ENCODE measurements around the gene STXBP6.
"Not testable (repeated sequence)": the region's sequence is repeated elsewhere in the genome, so short reads cannot be mapped to it uniquely, and the experiment has no call there.

Gene STXBP6

DNA sequence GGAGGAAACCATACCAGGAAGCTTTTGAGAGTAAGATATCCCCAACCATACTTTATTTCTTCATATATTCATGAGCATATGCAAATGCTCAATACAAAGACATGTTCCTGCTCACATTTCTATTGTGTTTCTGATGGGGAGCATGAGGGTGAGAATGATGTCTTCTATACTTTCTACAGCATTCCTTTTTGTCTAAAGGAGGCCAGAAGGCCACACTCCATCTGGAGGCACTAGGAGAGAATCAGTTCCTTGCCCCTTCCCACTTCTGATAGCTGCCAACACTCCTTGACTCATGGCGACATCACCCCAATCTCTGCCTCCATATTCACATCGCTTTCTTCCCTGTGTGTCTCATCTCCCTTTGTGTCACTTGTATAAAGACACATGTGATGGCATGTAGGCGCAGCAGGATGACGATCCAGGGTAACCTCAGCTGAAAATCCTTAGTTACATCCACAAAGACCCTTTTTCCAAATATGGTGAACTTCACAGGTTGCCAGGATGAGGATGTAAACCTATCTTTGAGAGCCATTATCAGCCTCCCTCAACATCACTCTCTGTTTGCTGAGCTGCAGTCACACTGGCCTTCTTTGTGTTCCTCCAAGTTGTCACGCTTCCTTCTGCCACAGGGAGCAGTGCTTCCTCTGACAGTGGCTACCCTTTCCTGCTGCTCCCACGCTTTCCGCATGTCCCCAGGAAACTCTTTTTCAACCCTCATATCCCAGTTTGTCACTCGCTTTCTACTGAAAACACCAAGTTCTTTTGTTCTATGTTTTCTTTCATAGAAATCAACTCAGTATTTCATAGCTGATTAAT, 96.9 kb downstream of the STXBP6 start:
- DNase-seq: no peak

DNA sequence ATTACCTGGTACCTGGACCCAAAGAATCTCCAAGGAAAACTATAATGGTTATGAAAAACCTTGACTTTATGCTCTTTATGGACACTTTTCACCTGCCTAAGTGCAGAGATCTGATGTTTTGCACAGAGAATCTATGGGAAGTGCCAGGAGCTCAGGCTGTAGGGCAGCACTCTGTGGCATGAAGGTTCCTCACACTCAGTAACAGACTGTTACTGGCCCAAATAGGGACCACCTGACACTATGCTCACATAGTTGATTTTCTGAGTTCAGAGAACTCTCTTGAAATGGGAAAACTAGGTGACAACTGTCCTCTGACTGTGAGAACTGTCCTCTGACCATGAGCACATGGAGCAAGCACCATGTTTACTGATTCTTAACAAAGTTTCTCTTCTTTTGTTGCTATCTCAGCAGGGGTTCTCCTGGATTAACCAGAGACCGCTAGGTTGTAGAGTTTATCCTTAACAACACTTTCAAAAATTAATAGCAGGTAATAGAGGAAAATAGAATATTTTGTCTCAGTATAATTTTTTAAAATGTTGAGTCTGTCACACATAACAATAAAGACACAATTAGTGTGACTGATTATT, 101.6 kb downstream of the STXBP6 start:
- no peak for DNase-seq

GRCh38 chr14:24947131-24947530, 102.8 kb downstream of the STXBP6 start:
- DNase-seq: no peak

DNA sequence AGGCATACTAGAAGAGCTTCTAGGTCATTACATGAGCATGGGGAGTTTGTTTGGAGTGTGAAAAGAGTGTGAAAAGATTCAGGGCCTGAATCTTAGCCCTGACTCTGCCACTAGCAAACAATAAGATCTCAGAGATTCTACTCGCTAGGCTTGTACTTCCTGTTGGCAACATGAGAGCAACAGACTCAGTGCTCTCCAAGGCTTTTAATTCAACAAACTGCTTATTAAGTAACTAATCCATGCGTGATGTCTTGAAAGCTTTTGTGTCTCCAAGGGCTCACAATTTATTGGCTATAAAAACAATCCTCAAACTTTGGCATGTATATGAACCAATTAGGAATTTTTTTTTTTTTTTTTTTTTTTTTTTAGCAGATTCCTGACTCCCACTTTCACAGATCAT, 105.1 kb downstream of the STXBP6 start:
- DNase-seq: no peak

DNA sequence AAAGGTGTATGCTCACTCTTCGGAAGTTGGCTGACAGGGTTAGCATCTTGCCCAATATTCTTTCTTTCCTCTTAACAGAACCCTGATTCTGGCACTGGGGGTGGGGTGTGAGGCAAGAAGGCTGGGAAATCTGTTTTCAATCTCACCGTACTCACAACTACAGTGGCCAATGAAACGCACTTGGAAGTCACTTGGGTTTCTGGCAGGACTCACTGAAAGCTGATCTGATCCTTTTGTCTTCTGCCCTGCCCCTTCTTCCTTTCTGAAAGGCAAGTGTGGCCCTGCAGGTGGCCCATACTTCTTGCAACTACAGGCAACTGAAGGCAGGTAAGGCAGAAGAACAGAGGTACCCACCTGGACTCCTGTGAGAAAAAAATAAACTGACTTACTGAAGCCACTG, 106.9 kb downstream of the STXBP6 start:
- DNase-seq: no peak

DNA sequence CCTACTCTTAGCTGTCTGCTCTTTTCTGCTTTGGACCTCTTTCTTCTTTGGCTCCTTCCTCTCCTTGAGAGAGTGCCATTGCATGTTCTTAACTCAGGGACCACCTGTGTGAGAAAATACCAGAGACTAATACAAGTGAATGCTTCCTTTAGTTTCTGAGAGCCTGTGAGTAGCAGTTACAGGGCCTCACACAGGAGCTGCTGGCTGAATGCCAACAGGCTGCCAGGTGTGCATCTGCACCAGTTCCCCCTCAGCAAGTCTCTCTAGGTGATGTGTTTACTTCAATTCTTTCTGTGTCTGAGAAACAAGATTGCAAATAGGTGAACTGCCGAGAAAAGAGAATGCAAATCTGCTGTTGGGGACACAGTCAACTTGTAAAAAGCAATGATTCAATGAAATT, 108.2 kb downstream of the STXBP6 start:
- DNase-seq: no peak

- no peak for DNase-seq
Observed at GRCh38 chr14:24940213-24940783, 109.6 kb downstream of the STXBP6 start.

- DNase-seq: no peak
Observed at GRCh38 chr14:24938593-24938992, 111.4 kb downstream of the STXBP6 start.

GRCh38 chr14:24937300-24937699, 112.6 kb downstream of the STXBP6 start:
- no peak for DNase-seq

GRCh38 chr14:24936773-24937172, 113.2 kb downstream of the STXBP6 start:
- DNase-seq: not testable (repeated sequence)

GRCh38 chr14:24935796-24936195, 114.2 kb downstream of the STXBP6 start:
- no peak for DNase-seq

GRCh38 chr14:24928386-24928900, 121.5 kb downstream of the STXBP6 start:
- DNase-seq: no peak

GRCh38 chr14:24927809-24928208, 122.1 kb downstream of the STXBP6 start:
- DNase-seq: no peak

GRCh38 chr14:24925771-24926374, 124.1 kb downstream of the STXBP6 start:
- no peak for DNase-seq

GRCh38 chr14:24924544-24924943, 125.4 kb downstream of the STXBP6 start:
- no peak for DNase-seq

DNA sequence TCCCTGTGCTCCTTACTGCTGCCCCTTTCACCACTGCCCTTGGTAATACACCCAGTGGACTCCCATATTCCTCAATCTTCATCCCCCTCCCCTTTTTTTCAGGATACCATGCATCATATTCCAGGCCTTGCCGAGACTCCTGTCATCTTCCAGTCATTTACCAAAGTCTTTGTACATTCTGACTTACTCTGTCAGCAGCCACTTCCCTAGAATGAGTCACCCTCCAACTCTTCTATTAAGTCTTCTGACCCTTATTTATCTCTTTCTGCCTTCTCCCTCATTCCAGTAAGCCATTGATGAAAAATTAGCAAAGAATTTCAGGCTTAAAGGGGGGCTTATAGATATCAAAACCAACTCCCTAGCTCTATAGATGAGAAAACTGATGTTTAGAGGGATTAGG, 128.0 kb downstream of the STXBP6 start:
- no peak for DNase-seq

DNA sequence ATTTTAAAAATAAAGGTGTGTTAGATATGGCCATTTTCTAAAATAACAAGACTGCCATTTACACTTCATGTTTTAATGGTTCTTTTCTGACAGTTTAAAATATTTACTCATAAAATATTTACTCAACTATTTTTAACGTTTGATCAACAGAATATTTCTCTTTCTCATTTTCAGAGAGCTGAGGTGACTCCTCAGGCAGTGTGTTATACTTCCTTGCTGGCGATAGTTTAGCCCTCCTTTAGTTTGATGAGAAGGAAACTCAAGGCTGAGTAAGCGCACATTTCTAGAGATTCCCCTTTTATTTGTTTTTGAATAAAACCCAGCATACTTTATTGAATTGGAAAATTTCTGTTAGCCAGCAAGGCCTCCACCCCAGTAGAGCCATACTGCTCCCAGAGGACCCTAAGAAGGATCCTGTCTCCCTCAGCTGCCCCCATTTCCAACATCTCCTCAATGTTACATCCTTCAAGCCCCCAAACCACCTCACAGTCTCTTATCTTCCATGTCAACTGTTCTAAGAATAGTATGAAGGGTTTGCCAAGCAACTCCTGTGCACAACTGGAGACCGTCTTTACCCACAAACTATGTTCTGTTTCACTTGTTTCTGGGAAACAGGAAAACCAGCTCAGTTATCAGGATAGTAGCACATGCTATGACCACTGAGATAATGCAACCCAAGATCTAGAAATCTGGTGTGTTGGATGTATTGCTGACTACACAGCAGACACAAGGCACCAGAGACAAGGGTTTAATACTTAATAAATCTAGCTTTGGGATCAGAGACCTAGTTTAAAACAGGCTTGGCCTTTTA, 129.5 kb downstream of the STXBP6 start:
- no peak for DNase-seq

DNA sequence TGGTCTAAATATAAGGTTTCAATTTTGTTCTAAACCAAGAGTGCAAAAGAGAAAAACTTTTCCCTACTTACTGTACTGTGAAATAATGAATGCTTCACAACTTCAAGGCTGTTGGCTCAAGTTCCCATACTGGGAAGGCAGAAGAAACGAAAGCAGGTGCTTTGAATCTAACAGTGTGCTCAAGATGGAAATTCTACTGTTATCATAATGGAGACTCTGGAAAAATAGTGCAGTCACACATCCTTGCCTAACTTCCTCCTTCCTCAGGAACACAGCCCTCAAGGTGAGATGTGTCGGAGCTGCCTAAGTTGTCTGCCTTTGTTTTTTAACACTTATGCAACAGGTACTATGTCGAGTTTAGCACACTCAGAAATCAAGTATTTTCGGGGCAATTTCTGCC, 131.1 kb downstream of the STXBP6 start:
- no peak for DNase-seq

DNA sequence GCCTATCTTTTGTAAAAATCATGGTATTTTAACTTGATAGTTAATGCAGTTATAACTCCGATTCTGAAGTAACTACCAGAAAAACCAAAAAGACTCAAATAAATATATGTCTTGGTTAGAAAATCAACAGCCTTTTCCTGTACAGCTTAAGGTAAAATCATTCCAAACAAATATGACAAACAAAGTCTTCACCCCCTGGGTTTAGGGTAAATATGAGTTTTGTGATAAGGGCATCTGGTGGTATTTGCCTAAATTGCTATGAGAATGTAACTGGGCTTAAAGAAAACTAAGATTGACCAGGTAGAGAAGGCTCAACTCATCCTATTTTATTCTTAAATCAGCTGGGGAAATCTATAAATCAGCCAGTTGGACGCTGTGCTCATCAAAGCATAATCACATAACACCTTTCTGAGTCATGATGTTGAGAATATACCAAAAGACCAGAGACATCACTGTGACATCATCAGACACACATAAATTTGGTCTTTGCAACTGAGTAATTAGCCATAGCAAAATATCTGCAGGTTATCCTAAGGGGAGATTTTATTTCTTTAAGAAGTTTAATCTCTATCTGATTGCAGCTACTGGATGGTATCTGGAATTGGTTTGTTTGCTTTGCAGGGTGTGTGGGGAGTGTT, 133.9 kb downstream of the STXBP6 start:
- DNase-seq: no peak

- DNase-seq: no peak
Observed at GRCh38 chr14:24915403-24915921, 134.5 kb downstream of the STXBP6 start.

DNA sequence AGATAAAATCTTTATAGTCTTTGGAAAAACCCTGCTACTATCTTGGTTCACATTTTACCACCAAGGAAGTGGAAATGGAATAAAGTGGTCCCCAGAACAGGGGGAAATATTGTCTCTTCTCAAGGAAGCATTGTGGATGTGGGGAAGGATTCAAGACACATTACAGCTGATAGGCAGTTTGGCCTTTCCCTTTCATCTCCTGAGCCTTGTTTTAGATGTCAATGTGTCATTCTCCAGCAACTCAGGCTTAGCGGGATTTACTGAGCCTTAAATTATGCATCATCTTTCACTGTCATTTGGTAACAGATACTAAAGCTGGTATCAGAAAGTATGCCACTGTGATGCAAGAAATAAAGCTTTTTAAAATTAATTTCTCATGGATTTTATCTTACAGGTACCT, 136.2 kb downstream of the STXBP6 start:
- DNase-seq: no peak

DNA sequence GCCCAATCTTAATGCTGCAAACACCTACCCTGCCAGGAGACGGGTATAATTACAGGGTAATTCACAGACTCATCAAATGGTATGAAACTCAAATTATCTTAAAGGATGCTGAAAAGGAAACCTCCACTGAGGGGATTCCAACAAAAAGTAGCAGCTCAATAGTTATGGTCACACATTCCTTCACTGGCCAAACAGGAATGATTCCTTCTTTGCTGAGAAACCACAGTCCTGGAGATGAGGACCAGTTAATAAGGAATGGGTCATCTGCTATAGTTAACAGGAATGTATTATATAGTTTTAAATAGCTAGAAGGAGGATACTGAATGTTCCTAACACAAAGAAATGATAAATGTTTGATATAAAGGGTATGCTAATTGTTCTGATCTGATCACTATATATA, 136.9 kb downstream of the STXBP6 start:
- DNase-seq: no peak

All from CD4-positive, alpha-beta T cell treated with Interferon alpha-2 for 1 hour (primary cell).